Activated B cell treated with CpG ODN at 0.5 μM for 24 hours (primary cell): ENCODE measurements around the gene MOB3C. TPM values are rescaled to one million over a fixed set of nuclear protein-coding genes. Genes with fewer than 3 reads are reported as not detected.

ENCODE experiments used
- ATAC-seq: fragments of 200-7000 bp; cut with Tn5 transposase; one replicate; pipeline ENCODE4 v1.10.0; 2021; ENCODE audit warnings: low read depth, mild to moderate bottlenecking, moderate library complexity
- CTCF ChIA-PET: fragments of 350-600 bp; sonication (Branson Sonifier 250); formaldehyde crosslinking; loops from one replicate; lab custom pipeline; 2021; ENCODE audit warnings: antibody characterized with exemption; lab: Charles Lee
- POLR2A ChIA-PET: fragments of 350-600 bp; sonication (Branson Sonifier 250); formaldehyde crosslinking; loops from one replicate; lab custom pipeline; 2021; ENCODE audit warnings: antibody characterized with exemption; lab: Charles Lee
- DNase-seq: peaks from one replicate; pipeline ENCODE4 v3.0.0; 2022
- H3K27ac Mint-ChIP-seq: one replicate; pipeline ENCODE4 v1.8.0; 2020; ENCODE audit warnings: mixed read lengths
- H3K27me3 Mint-ChIP-seq: one replicate; pipeline ENCODE4 v1.8.0; 2021; ENCODE audit warnings: mixed read lengths
- H3K36me3 Mint-ChIP-seq: one replicate; pipeline ENCODE4 v1.8.0; 2021; ENCODE audit warnings: low read depth, mixed read lengths
- H3K4me1 Mint-ChIP-seq: one replicate; pipeline ENCODE4 v1.8.0; 2021; ENCODE audit warnings: mixed read lengths
- H3K4me3 Mint-ChIP-seq: one replicate; pipeline ENCODE4 v1.8.0; 2020; ENCODE audit warnings: mild to moderate bottlenecking, mixed read lengths
- H3K9me3 Mint-ChIP-seq: one replicate; pipeline ENCODE4 v1.8.0; 2020; ENCODE audit warnings: mixed read lengths
- CTCF ChIP-seq: fragments of 200-600 bp; IDR thresholded peaks from one replicate; pipeline ENCODE4 v1.8.0; 2022; ENCODE audit warnings: antibody characterized with exemption, mild to moderate bottlenecking
- intact Hi-C: fragments of 100-400 bp; cut with micrococcal nuclease; formaldehyde crosslinking; loops from one replicate; pipeline ENCODE4 v1.15.1; 2024
- total RNA-seq: library from RNA; stranded (reverse); gene quantifications from 2 replicates; pipeline ENCODE4 v1.2.3, GENCODE V29; 2022

MOB3C gene
- total RNA-seq, 1 donor from 2014 or later: 10.7 TPM

- ChIA-PET CTCF (no interaction called here), POLR2A (no interaction called here)
- Mint-ChIP-seq H3K4me1 (peaks cover 2% of the 10 kb centered on the region), H3K4me3 (no peak overlapping the region), H3K27me3 (no peaks in the 10 kb centered on the region), H3K27ac (no peak overlapping the region), H3K9me3 (no peaks in the 10 kb centered on the region), H3K36me3 (peaks cover 71% of the 10 kb centered on the region)
- intact Hi-C loops: no loop called here
- TF ChIP-seq CTCF: no peak
- no peak for DNase-seq
- no peak for ATAC-seq
Observed at GRCh38 chr1:46589529-46589928, 27.1 kb downstream of the MOB3C start.

GRCh38 chr1:46587069-46587468, 29.5 kb downstream of the MOB3C start:
- CTCF ChIA-PET: no interaction called here
- POLR2A ChIA-PET: no interaction called here
- no peak for ATAC-seq
- peaks cover 69% of the 10 kb centered on the region for H3K36me3 Mint-ChIP-seq
- intact Hi-C loops: no loop called here
- H3K27me3 Mint-ChIP-seq: no peaks in the 10 kb centered on the region
- no peaks in the 10 kb centered on the region for H3K9me3 Mint-ChIP-seq
- H3K4me1 Mint-ChIP-seq: peaks cover under 1% of the 10 kb centered on the region
- H3K4me3 Mint-ChIP-seq: no peak overlapping the region
- DNase-seq: no peak
- TF ChIP-seq CTCF: no peak
- no peak overlapping the region for H3K27ac Mint-ChIP-seq

GRCh38 chr1:46585312-46585938, 31.2 kb downstream of the MOB3C start:
- ChIA-PET CTCF (no interaction called here), POLR2A (no interaction called here)
- DNase-seq (no peak), ATAC-seq (no peak)
- H3K27me3 Mint-ChIP-seq: no peaks in the 10 kb centered on the region
- H3K4me3 Mint-ChIP-seq: no peak overlapping the region
- no peaks in the 10 kb centered on the region for H3K9me3 Mint-ChIP-seq
- peaks cover 2% of the 10 kb centered on the region for H3K4me1 Mint-ChIP-seq
- H3K27ac Mint-ChIP-seq: no peak overlapping the region
- intact Hi-C loops: no loop called here
- TF ChIP-seq CTCF: no peak
- H3K36me3 Mint-ChIP-seq: peaks cover 66% of the 10 kb centered on the region

GRCh38 chr1:46583494-46583893, 33.1 kb downstream of the MOB3C start:
- no peaks in the 10 kb centered on the region for H3K27me3 Mint-ChIP-seq
- peaks cover 65% of the 10 kb centered on the region for H3K36me3 Mint-ChIP-seq
- ChIA-PET POLR2A (no interaction called here), CTCF (no interaction called here)
- no peak overlapping the region for H3K4me3 Mint-ChIP-seq
- DNase-seq: no peak
- intact Hi-C loops: no loop called here
- H3K27ac Mint-ChIP-seq: no peak overlapping the region
- no peak for ATAC-seq
- no peak for TF ChIP-seq CTCF
- peaks cover 2% of the 10 kb centered on the region for H3K4me1 Mint-ChIP-seq
- no peaks in the 10 kb centered on the region for H3K9me3 Mint-ChIP-seq

GRCh38 chr1:46582972-46583371, 33.6 kb downstream of the MOB3C start:
- no peaks in the 10 kb centered on the region for H3K27me3 Mint-ChIP-seq
- intact Hi-C loops: no loop called here
- no peaks in the 10 kb centered on the region for H3K9me3 Mint-ChIP-seq
- ATAC-seq: no peak
- peaks cover 70% of the 10 kb centered on the region for H3K36me3 Mint-ChIP-seq
- no peak overlapping the region for H3K27ac Mint-ChIP-seq
- DNase-seq: no peak
- H3K4me1 Mint-ChIP-seq: peaks cover 2% of the 10 kb centered on the region
- TF ChIP-seq CTCF: no peak
- ChIA-PET POLR2A (no interaction called here), CTCF (no interaction called here)
- H3K4me3 Mint-ChIP-seq: no peak overlapping the region
